ENCODE results near the gene CST4.

- TF ChIP-seq CTCF (IDR thresholded peaks at IDR 0.05; ENCODE audit: borderline replicate concordance, extremely low read depth, low read length, poor library complexity, severe bottlenecking): no peak
- TF ChIP-seq EZH2 (IDR thresholded peaks at IDR 0.05; ENCODE audit: borderline replicate concordance, low read depth, low read length, severe bottlenecking): no peak
Measured at GRCh38 chr20:23662276-23662870, 26.5 kb downstream of the CST4 start.

Measured in DND-41 (cell line).